Activated CD8-positive, alpha-beta T cell treated with anti-CD3 and anti-CD28 coated beads for 36 hours (primary cell): Measurements from ENCODE around the gene VGF. TPM values are rescaled to one million over a fixed set of nuclear protein-coding genes. Genes with fewer than 3 reads are reported as not detected.
"Not testable (repeated sequence)": the region's sequence is repeated elsewhere in the genome, so short reads cannot be mapped to it uniquely, and the experiment has no call there.

Experiments
- ATAC-seq: fragments of 200-7000 bp; cut with Tn5 transposase; one replicate; pipeline ENCODE4 v1.10.0; 2021; ENCODE audit warnings: mild to moderate bottlenecking, moderate library complexity
- CTCF ChIA-PET: fragments of 350-600 bp; sonication (Branson Sonifier 250); formaldehyde crosslinking; loops from one replicate; lab custom pipeline; 2021; ENCODE audit warnings: antibody characterized with exemption; lab: Charles Lee
- POLR2A ChIA-PET: fragments of 350-600 bp; sonication (Branson Sonifier 250); formaldehyde crosslinking; loops from one replicate; lab custom pipeline; 2021; ENCODE audit warnings: antibody characterized with exemption; lab: Charles Lee
- DNase-seq: peaks from one replicate; pipeline ENCODE4 v3.0.0-alpha.2; 2020
- H3K27ac Mint-ChIP-seq: one replicate; pipeline ENCODE4 v1.8.0; 2021; ENCODE audit warnings: mild to moderate bottlenecking, mixed read lengths
- H3K27me3 Mint-ChIP-seq: one replicate; pipeline ENCODE4 v1.8.0; 2021; ENCODE audit warnings: mixed read lengths
- H3K36me3 Mint-ChIP-seq: one replicate; pipeline ENCODE4 v1.8.0; 2021; ENCODE audit warnings: low read depth, mixed read lengths
- H3K4me1 Mint-ChIP-seq: one replicate; pipeline ENCODE4 v1.8.0; 2021; ENCODE audit warnings: low read depth, mixed read lengths
- H3K4me3 Mint-ChIP-seq: one replicate; pipeline ENCODE4 v1.8.0; 2021; ENCODE audit warnings: mild to moderate bottlenecking, moderate library complexity, mixed read lengths
- H3K9me3 Mint-ChIP-seq: one replicate; pipeline ENCODE4 v1.8.0; 2021; ENCODE audit warnings: mixed read lengths
- CTCF ChIP-seq: fragments of 200-600 bp; IDR thresholded peaks from one replicate; pipeline ENCODE4 v1.8.0; 2022; ENCODE audit warnings: antibody characterized with exemption, mild to moderate bottlenecking
- intact Hi-C: fragments of 100-400 bp; cut with micrococcal nuclease; formaldehyde crosslinking; loops from one replicate; pipeline ENCODE4 v1.10.0; 2022
- total RNA-seq, 2 experiments: library from RNA; stranded (reverse); gene quantifications; one replicate each; pipeline ENCODE4 v1.2.3, GENCODE V29; 2021

Gene VGF
- total RNA-seq, 2 experiments from 2014 or later: not detected

GRCh38 chr7:101207459-101207858 lies 42.1 kb upstream of the VGF start:
- ChIA-PET POLR2A (interaction anchor here (1.8 kb wide), 1 partner anchor 10 kb away, joined by 4 read pairs; the partner anchor contains the start of genes PLOD3 and ZNHIT1), CTCF (no interaction called here)
- TF ChIP-seq CTCF: no peak
- H3K27ac Mint-ChIP-seq: no peak overlapping the region
- no peak overlapping the region for H3K4me3 Mint-ChIP-seq
- no peaks in the 10 kb centered on the region for H3K9me3 Mint-ChIP-seq
- H3K36me3 Mint-ChIP-seq: peaks cover 5% of the 10 kb centered on the region
- no peaks in the 10 kb centered on the region for H3K4me1 Mint-ChIP-seq
- DNase-seq (no peak), ATAC-seq (no peak)
- H3K27me3 Mint-ChIP-seq: peaks cover 10% of the 10 kb centered on the region
- intact Hi-C loops: no loop called here

- Mint-ChIP-seq H3K4me1 (no peaks in the 10 kb centered on the region), H3K9me3 (no peaks in the 10 kb centered on the region), H3K4me3 (no peak overlapping the region), H3K27ac (no peak overlapping the region), H3K36me3 (peaks cover 5% of the 10 kb centered on the region), H3K27me3 (peaks cover 10% of the 10 kb centered on the region)
- CTCF ChIA-PET: no interaction called here
- ATAC-seq (no peak), DNase-seq (no peak)
- intact Hi-C loops: no loop called here
- POLR2A ChIA-PET: interaction anchor here (1.8 kb wide), 1 partner anchor 11 kb away, joined by 4 read pairs; the partner anchor contains the start of genes PLOD3 and ZNHIT1
- TF ChIP-seq CTCF: no peak
These were observed 41.3 kb upstream of the VGF start for GRCh38 chr7:101206665-101207042.

GRCh38 chr7:101205901-101206664 lies 40.7 kb upstream of the VGF start:
- Mint-ChIP-seq H3K36me3 (peaks cover 5% of the 10 kb centered on the region), H3K4me3 (no peak overlapping the region), H3K27me3 (peaks cover 15% of the 10 kb centered on the region), H3K4me1 (no peaks in the 10 kb centered on the region), H3K9me3 (no peaks in the 10 kb centered on the region), H3K27ac (no peak overlapping the region)
- DNase-seq: no peak
- intact Hi-C loops: no loop called here
- ATAC-seq: no peak
- CTCF ChIA-PET: interaction anchor here (4.7 kb wide), 1 partner anchor 14 kb away, joined by 24 read pairs; no protein-coding TSS in a partner anchor
- POLR2A ChIA-PET: interaction anchor here (0.6 to 1.8 kb wide), 2 partner anchors 12 to 225 kb away, joined by 4 to 5 read pairs; partner anchors contain the start of genes PLOD3 and ZNHIT1
- TF ChIP-seq CTCF: no peak

GRCh38 chr7:101203740-101204738 lies 38.7 kb upstream of the VGF start:
- H3K9me3 Mint-ChIP-seq, H3K4me1 Mint-ChIP-seq, ATAC-seq, DNase-seq, intact Hi-C loops, POLR2A ChIA-PET, H3K36me3 Mint-ChIP-seq: not testable (repeated sequence)
- CTCF ChIA-PET: interaction anchor here (4.7 kb wide), 1 partner anchor 11 kb away, joined by 24 read pairs; no protein-coding TSS in a partner anchor
- H3K27me3 Mint-ChIP-seq: peaks cover 27% of the 10 kb centered on the region
- peak overlapping the region; percentile 22 for H3K4me3 Mint-ChIP-seq
- peak overlapping the region; percentile 47 for H3K27ac Mint-ChIP-seq

GRCh38 chr7:101202603-101202918 lies 37.2 kb upstream of the VGF start:
- DNase-seq (no peak), ATAC-seq (no peak)
- Mint-ChIP-seq H3K36me3 (peaks cover 2% of the 10 kb centered on the region), H3K4me3 (no peak overlapping the region), H3K27me3 (peaks cover 27% of the 10 kb centered on the region), H3K9me3 (no peaks in the 10 kb centered on the region), H3K4me1 (peaks cover 2% of the 10 kb centered on the region), H3K27ac (no peak overlapping the region)
- no peak for TF ChIP-seq CTCF
- POLR2A ChIA-PET: interaction anchor here (0.8 kb wide), 1 partner anchor 15 kb away, joined by 3 read pairs; the partner anchor contains the start of gene PLOD3
- CTCF ChIA-PET: interaction anchor here (4.7 kb wide), 1 partner anchor 10 kb away, joined by 24 read pairs; no protein-coding TSS in a partner anchor
- intact Hi-C loops: no loop called here
